ENCODE data around the gene ARNT2. TPM values are rescaled to one million over a fixed set of nuclear protein-coding genes. Genes with fewer than 3 reads are reported as not detected.

The ARNT2 gene
- total RNA-seq, 1 donor from 2014 or later = 6.4 TPM

DNA sequence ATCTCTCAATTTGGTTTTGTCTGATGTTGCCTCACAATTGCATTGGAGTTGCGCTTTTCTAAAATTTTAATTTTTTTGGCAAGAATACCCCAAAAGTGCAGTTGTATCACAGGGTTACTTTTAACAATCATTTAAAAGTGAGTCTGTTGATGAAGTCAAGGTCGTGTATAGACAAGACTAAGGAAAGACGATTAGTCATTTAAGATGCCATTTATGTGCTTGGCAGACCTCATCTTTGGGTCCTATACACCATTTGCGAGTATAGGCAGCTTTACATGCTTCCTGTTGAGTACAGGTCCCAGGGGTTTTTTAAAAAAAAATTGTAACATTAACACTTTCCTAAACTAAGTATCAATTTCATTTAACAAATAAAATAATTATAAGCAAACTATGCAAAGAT, 12.5 kb downstream of the ARNT2 start:
- H3K4me3 ChIP-seq = no peak overlapping the region
- H3K4me1 ChIP-seq = peaks cover 0 to 5% of the 10 kb centered on the region in 2 donors
- H3K27me3 ChIP-seq = no peaks in the 10 kb centered on the region
- DNase-seq (ENCODE audit: low spot score in 2 of 2) = no peak
- no peaks in the 10 kb centered on the region for H3K36me3 ChIP-seq
- no peak overlapping the region for H3K27ac ChIP-seq
- intact Hi-C loops (cut with DNase I) = no loop called here
- TF ChIP-seq, protein P1, sequence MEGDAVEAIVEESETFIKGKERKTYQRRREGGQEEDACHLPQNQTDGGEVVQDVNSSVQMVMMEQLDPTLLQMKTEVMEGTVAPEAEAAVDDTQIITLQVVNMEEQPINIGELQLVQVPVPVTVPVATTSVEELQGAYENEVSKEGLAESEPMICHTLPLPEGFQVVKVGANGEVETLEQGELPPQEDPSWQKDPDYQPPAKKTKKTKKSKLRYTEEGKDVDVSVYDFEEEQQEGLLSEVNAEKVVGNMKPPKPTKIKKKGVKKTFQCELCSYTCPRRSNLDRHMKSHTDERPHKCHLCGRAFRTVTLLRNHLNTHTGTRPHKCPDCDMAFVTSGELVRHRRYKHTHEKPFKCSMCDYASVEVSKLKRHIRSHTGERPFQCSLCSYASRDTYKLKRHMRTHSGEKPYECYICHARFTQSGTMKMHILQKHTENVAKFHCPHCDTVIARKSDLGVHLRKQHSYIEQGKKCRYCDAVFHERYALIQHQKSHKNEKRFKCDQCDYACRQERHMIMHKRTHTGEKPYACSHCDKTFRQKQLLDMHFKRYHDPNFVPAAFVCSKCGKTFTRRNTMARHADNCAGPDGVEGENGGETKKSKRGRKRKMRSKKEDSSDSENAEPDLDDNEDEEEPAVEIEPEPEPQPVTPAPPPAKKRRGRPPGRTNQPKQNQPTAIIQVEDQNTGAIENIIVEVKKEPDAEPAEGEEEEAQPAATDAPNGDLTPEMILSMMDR (IDR thresholded peaks at IDR 0.05) = no peak
- no peaks in the 10 kb centered on the region for H3K9me3 ChIP-seq

- no peaks in the 10 kb centered on the region for H3K9me3 ChIP-seq
- no peaks in the 10 kb centered on the region for H3K27me3 ChIP-seq
- no peaks in the 10 kb centered on the region for H3K36me3 ChIP-seq
- TF ChIP-seq, protein P1 (IDR thresholded peaks at IDR 0.05) = peak in 2 of 3 experiments; percentile 27 to 43
- H3K4me1 ChIP-seq = peaks cover 0 to 5% of the 10 kb centered on the region in 2 donors
- no peak for DNase-seq (ENCODE audit: low spot score in 2 of 2)
- intact Hi-C loops (cut with DNase I) = no loop called here
- no peak overlapping the region for H3K27ac ChIP-seq
- H3K4me3 ChIP-seq = no peak overlapping the region
Measured at GRCh38 chr15:80418892-80419537, 14.8 kb downstream of the ARNT2 start.

DNA sequence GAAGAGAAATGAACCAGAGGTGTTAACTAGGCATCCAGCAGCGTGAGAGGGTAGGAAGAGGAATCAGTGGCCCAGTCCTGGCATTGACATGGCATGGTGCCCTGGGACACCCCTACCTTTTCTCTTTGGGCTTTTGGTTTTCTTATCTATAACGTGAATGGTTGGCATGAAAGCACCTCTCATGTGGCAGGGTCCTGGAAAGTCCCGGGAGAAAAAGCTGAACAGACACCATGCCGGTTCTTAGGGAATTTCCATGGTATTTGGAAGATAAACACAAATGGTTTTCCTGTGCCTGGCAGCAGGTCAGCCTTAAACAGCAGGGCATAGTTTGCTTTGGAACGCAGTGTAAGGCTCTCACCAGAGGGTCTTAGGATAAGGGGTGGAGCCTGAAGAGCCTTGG, 15.4 kb downstream of the ARNT2 start:
- Histone ChIP-seq H3K4me3 (no peak overlapping the region), H3K27me3 (no peaks in the 10 kb centered on the region), H3K9me3 (no peaks in the 10 kb centered on the region), H3K27ac (no peak overlapping the region), H3K4me1 (peaks cover 0 to 5% of the 10 kb centered on the region in 2 donors), H3K36me3 (no peaks in the 10 kb centered on the region)
- TF ChIP-seq, protein P1 (IDR thresholded peaks at IDR 0.05) = no peak
- intact Hi-C loops (cut with DNase I) = no loop called here
- DNase-seq (ENCODE audit: low spot score in 2 of 2) = no peak

GRCh38 chr15:80420658-80421057, 16.5 kb downstream of the ARNT2 start:
- intact Hi-C loops (cut with DNase I) = no loop called here
- Histone ChIP-seq H3K27ac (no peak overlapping the region), H3K4me3 (no peak overlapping the region), H3K36me3 (no peaks in the 10 kb centered on the region), H3K27me3 (no peaks in the 10 kb centered on the region), H3K4me1 (peaks cover 0 to 5% of the 10 kb centered on the region in 2 donors), H3K9me3 (no peaks in the 10 kb centered on the region)
- DNase-seq (ENCODE audit: low spot score in 2 of 2) = no peak
- TF ChIP-seq, protein P1 (IDR thresholded peaks at IDR 0.05) = no peak

DNA sequence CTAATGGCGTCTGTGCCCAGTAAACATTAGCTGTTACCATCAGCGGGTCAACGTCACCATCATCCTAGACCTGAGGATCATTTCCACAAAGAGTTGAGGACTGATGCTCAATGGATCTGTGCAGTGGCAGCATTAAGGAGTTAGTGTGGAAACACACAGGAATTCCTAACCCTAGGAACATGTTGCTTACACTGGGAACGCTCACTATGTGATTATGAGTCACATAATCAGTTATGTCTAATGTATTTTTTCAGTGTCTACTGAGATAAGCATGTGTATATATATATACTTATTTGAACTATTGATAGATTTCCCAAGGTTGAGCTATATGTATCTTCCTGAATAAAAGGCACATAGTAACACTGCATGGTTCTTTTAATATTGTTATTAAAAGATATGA, 19.0 kb downstream of the ARNT2 start:
- DNase-seq (ENCODE audit: low spot score in 2 of 2) = no peak
- TF ChIP-seq, protein P1 (IDR thresholded peaks at IDR 0.05) = no peak
- Histone ChIP-seq H3K27ac (no peak overlapping the region), H3K9me3 (no peaks in the 10 kb centered on the region), H3K4me3 (no peak overlapping the region), H3K27me3 (no peaks in the 10 kb centered on the region), H3K4me1 (peaks cover 0 to 5% of the 10 kb centered on the region in 2 donors), H3K36me3 (no peaks in the 10 kb centered on the region)
- intact Hi-C loops (cut with DNase I) = no loop called here
